GM18499 (cell line): ENCODE data around the gene SEMA4B.

ENCODE experiments used
- ATAC-seq: cut with Tn5 transposase; IDR thresholded peaks from one replicate; pipeline ENCODE4 v1.9.1; 2021; ENCODE audit warnings: moderate number of reproducible peaks; ENCODE audit not compliant: insufficient read depth, unreplicated experiment

The SEMA4B gene

DNA sequence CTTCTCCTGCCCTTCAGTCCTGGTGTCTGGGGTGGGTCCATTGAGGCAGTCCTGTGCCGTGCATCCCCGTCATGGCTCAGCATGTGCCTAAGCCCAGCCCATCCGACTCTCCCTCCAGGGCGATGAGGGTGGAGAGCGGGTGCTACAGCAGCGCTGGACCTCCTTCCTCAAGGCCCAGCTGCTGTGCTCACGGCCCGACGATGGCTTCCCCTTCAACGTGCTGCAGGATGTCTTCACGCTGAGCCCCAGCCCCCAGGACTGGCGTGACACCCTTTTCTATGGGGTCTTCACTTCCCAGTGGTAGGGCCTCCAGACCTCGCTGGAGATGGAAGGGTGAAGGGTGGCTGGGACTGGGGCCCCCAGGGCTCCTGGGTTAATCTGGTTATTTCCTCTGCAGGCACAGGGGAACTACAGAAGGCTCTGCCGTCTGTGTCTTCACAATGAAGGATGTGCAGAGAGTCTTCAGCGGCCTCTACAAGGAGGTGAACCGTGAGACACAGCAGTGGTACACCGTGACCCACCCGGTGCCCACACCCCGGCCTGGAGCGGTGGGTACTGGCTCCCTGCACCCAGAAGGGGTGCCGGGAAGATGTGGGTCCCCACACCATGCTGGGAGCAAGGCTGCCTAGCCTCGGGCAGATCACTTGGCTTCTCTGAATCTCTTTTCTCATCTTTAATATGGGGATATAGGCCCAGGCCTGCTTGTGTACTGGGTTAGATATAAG lies 22.5 kb downstream of the SEMA4B start:
- no peak for ATAC-seq

DNA sequence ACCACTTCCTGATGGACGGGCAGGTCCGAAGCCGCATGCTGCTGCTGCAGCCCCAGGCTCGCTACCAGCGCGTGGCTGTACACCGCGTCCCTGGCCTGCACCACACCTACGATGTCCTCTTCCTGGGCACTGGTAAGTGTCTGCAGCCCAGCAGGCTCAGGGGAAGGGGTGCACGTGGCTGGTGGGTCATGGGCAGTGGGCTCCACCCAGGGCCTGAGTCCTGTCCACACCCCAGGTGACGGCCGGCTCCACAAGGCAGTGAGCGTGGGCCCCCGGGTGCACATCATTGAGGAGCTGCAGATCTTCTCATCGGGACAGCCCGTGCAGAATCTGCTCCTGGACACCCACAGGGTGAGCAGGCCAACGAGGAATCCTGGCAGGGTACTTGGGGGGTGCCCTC lies 23.9 kb downstream of the SEMA4B start:
- no peak for ATAC-seq

DNA sequence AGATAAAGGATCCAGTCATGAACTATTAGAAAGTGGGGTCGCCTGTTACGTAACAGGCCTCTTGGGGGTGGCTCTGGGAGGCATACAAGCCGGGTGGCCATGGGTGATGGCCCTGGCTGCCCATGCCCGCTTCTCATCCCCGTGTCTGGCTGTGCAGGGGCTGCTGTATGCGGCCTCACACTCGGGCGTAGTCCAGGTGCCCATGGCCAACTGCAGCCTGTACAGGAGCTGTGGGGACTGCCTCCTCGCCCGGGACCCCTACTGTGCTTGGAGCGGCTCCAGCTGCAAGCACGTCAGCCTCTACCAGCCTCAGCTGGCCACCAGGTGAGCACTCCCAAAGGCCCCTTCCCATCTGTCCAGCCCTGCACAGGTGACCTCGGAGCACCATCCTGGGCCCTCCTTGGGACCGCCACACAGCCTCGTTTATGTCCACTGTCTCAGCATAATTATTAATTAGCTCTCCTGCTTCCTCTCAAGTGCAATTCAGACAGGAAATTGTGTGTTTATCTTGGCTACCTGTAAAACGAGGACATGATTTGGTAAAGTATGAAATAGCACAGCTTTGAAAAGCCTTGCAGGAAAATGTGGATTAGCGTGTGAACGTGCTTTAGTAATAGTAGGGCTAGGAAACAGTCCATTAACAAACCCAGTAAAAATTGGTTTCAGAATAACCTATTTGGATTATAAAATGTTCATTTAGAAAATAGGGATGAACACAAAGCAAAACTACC lies 24.5 kb downstream of the SEMA4B start:
- ATAC-seq = no peak

DNA sequence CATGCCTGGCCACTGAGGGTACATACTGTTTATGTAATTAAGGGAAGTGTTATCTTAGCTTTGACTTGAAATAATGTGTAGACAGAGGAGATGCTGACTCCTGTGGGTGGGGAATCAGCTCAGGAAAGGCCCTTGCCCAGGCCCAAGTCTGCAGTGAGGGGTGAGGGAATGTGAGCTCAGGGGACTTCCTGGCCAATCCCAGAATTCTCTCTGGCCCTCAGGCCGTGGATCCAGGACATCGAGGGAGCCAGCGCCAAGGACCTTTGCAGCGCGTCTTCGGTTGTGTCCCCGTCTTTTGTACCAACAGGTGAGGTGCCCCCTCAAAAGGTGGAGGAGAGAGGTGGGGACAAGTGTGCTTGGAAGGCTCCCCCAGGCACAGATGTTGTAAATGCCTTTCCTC lies 26.2 kb downstream of the SEMA4B start:
- no peak for ATAC-seq

DNA sequence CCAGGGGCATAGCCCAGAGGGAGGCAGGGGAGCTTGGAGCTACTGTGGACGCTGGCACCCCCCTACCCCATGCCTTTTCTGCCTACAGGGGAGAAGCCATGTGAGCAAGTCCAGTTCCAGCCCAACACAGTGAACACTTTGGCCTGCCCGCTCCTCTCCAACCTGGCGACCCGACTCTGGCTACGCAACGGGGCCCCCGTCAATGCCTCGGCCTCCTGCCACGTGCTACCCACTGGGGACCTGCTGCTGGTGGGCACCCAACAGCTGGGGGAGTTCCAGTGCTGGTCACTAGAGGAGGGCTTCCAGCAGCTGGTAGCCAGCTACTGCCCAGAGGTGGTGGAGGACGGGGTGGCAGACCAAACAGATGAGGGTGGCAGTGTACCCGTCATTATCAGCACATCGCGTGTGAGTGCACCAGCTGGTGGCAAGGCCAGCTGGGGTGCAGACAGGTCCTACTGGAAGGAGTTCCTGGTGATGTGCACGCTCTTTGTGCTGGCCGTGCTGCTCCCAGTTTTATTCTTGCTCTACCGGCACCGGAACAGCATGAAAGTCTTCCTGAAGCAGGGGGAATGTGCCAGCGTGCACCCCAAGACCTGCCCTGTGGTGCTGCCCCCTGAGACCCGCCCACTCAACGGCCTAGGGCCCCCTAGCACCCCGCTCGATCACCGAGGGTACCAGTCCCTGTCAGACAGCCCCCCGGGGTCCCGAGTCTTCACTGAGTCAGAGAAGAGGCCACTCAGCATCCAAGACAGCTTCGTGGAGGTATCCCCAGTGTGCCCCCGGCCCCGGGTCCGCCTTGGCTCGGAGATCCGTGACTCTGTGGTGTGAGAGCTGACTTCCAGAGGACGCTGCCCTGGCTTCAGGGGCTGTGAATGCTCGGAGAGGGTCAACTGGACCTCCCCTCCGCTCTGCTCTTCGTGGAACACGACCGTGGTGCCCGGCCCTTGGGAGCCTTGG lies 27.0 kb downstream of the SEMA4B start:
- ATAC-seq = no peak

DNA sequence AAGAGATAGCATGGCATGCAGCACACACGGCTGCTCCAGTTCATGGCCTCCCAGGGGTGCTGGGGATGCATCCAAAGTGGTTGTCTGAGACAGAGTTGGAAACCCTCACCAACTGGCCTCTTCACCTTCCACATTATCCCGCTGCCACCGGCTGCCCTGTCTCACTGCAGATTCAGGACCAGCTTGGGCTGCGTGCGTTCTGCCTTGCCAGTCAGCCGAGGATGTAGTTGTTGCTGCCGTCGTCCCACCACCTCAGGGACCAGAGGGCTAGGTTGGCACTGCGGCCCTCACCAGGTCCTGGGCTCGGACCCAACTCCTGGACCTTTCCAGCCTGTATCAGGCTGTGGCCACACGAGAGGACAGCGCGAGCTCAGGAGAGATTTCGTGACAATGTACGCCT lies 27.8 kb downstream of the SEMA4B start:
- no peak for ATAC-seq

DNA sequence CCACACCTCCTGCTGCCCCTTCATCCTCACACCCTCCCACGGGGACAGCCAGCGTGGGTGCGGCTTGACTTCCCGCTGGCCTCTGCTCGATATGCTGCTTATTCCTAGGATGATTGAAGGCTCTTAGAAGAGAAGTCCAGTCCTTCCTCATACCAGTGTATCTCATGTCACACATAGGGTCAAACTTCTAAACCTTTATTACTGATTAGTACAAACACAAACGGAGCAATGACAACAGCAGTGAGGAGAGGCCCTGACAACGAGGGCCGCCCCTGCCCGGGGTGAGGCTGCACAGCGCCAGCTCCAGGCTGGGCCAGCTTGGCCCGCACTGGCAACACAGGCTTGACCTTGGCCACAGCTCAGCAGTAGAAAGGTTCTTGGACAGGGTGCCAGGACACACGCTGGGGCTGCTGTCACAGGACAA lies 29.0 kb downstream of the SEMA4B start:
- no peak for ATAC-seq

DNA sequence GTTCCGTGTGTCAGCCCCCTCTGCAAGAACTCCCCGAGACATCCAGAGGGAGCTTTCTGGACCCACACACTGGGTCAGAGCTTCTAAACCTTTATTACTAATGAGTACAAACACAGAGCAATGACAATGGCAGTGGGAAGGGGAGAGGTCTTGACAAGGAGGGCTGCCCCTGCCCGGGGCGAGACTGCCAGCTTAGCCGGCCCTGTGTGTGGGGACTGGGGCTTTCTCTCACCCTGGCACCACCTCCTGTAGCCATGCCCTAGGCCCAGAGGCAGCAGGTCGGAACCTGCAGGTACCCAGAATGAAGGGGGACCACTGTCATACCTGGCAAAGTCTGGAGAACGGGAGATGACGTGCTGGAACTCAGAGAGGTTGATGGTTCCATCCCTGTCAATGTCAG lies 29.5 kb downstream of the SEMA4B start:
- ATAC-seq = no peak

DNA sequence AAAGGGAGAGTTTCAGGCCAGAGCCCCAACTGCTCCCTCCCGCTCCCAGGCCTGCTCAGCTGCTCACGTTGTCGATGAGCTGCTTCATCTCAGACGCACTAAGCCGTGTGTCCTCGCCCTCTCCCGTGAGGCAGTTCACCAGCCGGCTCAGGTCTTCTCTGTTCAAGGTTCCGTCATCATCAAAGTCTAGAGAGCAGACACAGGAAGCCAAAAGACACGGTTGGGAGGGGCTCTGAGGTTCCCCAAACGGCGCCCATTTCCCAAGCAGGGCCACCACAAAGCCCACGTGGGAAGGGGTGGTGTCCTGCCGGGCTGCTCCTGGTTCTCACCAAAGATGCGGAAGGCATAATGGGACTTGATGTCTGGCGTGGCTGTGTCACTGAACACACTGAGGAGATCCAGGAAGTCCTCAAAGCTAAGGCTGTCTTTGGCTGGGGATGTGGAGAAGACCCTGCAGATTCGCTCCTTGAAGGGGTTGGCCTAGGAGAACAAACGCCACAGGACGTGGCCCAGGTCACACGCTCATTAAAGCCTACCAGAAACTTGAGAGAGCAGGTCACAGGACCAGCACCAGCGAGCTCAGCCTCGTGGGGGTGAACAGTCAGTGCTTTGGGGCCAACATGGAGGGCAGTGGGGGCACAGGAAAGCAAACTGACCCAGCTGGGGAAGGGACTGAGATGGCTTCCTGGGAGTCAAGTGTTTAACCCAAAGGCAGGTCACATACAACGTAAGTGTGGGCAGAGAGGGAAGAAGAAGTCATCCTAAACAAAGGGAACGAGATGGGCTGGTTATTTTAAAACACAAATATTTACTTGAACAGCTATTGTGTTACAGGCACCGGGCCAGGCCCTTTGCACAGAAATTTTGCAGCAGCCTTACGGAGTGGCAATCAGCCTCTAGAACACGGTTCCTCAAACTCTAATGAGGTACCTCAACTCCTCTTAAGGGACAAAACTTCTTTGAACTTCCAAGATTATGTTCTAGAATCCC lies 30.2 kb downstream of the SEMA4B start:
- no peak for ATAC-seq

DNA sequence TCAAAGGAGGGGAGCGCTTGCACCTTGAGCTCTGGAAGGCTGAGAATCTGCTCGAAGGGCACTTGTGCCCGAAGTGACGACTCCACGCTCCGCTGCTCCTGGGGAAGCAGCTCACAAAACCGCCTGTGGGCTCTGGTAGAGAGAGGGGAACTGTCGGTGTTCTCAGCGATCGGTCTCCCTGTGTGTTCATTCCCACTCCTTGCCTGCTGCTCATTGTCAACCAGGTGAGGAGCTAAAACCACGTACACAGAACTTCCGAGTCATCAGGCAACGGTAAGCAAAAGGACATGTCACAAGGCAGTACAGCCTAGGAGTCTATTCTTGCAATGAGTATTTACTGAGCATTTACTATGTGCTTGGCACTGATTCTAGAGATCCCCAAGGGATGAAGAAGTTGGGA lies 31.1 kb downstream of the SEMA4B start:
- no peak for ATAC-seq

DNA sequence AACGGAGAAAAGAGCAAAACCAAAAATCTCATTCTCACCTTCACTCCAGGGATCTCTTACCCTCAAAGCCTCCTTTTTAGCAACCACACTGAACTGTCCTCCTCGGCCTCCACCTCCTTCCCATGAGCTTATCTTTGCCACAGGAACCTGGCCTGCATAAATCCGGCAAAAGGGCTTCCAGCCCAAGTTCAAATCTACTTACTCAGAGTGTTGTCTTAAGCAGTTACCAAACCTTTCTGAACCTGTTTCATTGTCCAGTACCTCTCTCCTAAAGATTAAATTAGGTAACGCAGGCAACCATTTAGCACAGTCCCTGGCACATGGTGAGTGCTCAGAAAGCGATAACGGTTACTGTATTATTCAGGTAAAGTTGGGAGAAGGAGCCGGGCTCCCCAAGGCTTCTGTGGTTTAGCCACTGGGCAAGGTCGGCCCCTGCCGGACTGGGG lies 31.8 kb downstream of the SEMA4B start:
- no peak for ATAC-seq

DNA sequence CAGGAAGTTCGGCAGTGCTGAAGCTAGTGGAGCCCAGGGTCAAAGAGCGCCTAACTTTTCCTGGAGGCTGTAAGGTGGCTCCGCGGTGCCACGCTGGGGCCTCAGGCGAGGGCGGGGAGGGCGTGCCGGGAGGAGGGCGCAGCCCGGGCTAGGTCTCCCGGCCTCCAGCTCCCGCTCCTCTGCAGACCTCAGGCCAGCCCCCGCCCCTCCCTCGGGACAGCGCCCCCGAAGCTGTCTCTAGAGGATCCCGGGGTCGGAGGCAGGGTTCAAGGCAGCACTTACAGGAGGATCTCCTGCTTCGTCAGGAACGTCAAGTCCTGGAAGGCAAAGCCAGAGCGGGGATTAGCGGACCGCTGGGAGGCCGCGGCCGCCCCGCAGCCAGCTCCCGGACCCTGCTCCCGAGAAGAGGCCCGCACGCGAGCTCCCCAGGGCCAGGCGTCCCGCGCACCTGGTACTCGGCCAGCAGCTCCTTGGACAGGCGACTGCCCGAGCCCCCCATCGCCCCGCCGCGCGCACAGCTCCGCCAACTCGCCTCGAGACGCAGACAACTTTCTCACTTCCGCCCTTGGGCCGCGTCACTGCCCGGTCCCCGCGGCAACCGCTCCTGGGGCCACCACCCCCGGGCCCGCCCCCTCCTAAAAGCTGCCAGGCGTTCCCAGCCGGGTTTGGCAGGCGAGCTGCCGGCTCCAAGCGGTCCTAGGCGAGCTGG lies 32.4 kb downstream of the SEMA4B start, which contains the start of gene CIB1:
Gene CIB1, minus strand, starts transcription at position 555 of the 709 bp plus-strand sequence. Its CDS starts 56 bp downstream, at position 499.
- ATAC-seq = peak; percentile 34

DNA sequence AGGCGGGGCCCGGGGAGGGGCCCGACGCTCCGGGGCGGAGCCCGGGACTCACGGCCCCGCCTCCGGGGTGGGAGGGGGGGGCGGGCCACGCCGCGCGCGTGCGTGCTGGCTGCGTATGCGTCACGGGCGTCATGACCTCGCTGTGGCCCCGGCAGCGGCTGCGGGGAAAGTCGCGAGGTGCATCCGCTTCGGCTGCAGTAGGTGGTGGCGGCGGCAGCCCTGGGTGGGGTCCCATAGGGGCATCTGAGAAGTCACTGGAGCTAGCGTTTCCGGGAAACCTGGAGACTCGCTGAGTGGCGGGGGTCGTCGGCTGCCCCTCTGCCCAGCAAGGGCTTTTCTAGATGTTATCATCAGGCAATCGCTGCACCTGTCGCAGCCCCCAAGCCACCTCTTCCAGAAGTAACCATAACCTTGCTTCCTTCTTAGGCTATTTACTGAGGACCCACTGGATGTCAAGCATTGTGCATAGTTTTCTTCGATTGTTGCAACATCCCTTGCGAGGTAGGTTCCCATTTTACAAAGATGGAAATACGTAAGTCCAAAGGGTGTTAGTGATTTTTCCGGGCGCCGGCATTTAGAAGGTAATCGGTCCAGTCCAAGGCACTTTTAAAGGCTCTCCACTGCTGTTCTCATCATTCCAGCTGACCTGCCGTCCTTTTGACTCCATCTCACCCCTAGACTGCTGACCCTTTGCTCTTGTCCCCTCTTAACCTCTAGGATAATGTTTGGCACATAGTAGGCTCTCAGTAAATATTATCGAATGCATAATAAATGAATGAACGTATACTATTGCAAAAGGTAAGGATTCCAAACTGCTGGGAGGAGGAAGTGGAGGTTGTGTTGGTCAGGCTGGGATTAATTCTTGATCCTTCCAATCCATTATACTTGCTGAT lies 33.2 kb downstream of the SEMA4B start, which contains the start of gene GDPGP1:
Gene GDPGP1, plus strand, starts transcription at position 114 of the 893 bp plus-strand sequence. CDS start 6,700 bp downstream, outside the sequence.
- ATAC-seq = peak; percentile 34

DNA sequence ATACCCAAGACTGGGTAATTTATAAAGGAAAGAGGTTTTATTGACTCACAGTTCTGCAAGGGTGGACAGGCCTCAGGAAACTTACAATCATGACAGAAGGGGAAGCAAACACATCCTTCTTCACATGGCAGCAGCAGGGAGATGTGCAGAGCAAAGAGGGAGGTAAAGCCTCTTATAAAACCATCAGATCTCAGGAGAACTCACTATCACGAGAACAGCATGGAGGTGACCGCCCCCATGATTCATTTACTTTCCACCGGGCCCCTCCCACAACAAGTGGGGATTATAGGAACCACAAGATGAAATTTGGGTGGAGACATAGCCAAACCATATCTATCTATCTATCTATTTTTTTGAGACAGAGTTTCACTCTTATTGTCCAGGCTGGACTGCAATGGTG lies 38.2 kb downstream of the SEMA4B start:
- no peak for ATAC-seq

DNA sequence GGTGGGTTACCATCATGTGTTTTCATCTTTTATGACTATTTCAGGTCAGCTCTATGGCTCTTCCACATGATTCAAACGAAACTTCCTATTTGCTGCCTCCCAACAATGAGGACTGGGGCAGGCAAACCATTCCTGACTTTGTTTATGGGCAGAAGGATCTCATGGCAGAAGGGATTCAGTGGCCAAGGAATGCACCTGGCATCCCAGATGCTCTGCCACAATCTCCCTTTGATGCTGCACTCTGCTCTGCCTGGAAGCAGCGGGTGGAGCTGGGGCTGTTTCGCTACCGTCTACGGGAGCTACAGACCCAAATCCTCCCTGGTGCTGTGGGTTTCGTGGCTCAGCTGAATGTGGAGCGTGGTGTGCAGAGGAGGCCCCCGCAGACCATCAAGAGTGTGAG lies 39.7 kb downstream of the SEMA4B start:
- ATAC-seq = no peak

DNA sequence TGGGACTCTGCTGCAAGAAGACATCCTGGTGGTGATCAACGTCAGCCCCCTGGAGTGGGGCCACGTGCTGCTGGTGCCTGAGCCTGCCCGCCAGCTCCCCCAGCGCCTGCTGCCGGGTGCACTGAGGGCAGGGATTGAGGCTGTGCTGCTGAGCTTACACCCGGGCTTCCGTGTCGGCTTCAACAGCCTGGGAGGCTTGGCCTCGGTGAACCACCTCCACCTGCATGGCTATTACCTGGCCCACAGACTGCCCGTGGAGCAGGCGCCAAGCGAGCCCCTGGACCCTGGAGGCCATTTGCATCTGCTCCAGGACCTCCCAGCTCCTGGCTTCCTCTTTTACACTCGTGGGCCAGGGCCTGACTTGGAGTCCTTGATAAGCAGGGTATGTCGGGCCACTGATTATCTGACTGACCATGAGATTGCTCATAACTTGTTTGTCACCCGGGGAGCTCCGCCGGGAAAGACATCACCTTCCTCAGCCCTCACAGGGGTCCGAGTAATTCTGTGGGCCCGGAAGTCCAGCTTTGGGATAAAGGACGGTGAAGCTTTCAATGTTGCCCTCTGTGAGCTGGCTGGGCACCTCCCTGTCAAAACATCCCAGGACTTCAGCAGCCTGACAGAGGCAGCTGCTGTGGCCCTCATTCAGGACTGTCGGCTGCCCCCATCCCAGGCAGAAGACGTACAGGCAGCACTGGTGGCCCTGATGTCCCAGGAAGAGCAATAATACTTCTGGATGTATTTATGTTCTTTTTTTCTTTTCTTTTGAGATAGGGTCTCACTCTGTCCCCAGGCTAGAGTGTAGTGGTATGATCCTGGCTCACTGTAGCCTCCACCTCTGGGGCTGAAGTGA lies 40.4 kb downstream of the SEMA4B start:
- ATAC-seq = no peak
